A172 (cell line): ENCODE results near the gene IFT74. TPM values are rescaled to one million over a fixed set of nuclear protein-coding genes. Genes with fewer than 3 reads are reported as not detected.
"Not testable (repeated sequence)": the region's sequence is repeated elsewhere in the genome, so short reads cannot be mapped to it uniquely, and the experiment has no call there.

Experiments used
- DNase-seq: peaks from one replicate; pipeline ENCODE4 v3.0.0-alpha.2; 2015; ENCODE audit warnings: low spot score
- total RNA-seq: library from RNA; depleted of rRNA; stranded (reverse); fragments of >200 nt; shearing (Covaris generic); gene quantifications from 2 replicates; pipeline ENCODE4 v1.2.3, GENCODE V29; 2014; rRNA removed

The IFT74 gene
- total RNA-seq, 1 experiment from 2014 or later, result 27.1 TPM

GRCh38 chr9:27073841-27074728 lies 117.9 kb downstream of the IFT74 start:
- DNase-seq, result no peak

- no peak for DNase-seq
These were observed 122.5 kb downstream of the IFT74 start for GRCh38 chr9:27078685-27079084.

GRCh38 chr9:27085456-27085855 lies 129.2 kb downstream of the IFT74 start:
- DNase-seq, result no peak

DNA sequence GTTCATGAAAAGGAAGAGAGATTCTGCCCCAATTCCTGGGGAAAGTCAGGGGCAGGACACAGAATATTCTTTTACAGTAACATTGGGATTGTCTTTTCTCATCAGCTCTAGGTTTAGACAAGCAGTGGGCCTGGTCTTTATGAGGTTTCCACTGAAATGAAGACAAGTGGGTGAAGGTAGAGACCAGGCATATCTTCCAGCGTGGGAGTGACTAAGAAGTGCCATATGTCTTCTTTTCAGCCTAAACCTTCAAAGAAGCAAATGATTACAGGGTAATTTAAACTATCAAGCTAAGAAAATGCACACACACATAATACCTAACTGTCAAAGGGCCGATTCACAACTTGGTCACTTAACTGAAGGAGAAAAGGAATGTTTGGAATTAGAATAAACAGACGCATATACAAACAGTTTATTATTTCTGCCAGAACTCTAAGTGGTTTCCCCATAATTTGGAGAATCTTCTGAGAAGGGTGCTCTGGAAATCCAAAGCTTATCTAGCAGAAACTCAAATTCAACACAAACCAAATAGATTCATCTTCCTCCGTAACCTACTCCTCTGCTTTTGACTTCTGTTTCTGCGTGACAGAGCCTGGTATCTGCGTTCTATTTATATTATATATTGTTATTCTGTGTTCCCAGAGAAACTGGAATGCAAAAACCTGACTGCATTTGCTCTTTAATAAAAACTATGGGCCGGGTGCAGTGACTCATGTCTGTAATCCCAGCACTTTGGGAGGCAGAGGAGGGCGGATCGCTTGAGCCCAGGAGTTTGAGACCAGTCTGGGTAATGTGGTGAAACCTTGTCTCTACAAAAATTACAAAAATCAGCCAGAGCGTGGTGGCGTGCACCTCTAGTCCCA lies 130.8 kb downstream of the IFT74 start:
- DNase-seq, result peak; percentile 21

GRCh38 chr9:27088981-27089380 lies 132.8 kb downstream of the IFT74 start:
- DNase-seq, result no peak

DNA sequence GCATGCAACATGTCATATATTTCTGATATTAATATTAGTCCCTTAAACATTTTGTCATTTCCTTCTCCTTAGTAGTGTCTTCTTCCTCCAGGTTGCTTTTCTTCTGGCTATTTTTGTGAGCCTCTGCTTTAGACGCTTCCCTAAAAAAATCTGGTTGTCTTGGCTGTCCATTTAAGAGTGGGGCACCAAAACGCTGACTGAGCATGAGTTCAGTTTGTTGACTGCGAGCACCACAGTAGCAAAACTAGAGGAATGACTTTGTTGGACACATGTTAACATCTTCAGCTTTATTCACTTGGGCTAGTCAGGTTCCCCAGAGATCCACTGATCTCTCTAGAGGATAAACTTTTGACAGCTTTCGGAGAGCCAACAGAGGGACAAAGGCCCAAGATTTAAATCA lies 133.5 kb downstream of the IFT74 start:
- no peak for DNase-seq

GRCh38 chr9:27090231-27090630 lies 134.0 kb downstream of the IFT74 start:
- DNase-seq, result no peak

DNA sequence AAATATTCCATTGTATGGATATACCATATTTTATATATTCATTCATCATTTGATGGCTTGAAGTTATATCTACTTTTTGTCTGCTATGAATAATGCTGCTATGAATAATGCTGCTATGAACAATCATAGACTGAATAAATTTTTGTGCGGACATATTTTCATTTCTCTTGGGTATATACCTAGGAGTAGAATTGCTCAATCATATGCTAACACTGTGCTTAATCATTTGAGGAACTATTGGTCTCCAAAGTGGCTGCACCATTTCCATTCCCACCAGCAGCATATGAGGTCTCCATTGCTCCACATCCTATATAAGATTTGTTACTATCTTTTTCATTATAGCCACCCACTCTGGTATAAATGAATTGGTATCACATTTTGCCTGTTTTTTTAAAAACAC lies 134.5 kb downstream of the IFT74 start:
- no peak for DNase-seq

- not testable (repeated sequence) for DNase-seq
These were observed 136.3 kb downstream of the IFT74 start for GRCh38 chr9:27092496-27092895.

DNA sequence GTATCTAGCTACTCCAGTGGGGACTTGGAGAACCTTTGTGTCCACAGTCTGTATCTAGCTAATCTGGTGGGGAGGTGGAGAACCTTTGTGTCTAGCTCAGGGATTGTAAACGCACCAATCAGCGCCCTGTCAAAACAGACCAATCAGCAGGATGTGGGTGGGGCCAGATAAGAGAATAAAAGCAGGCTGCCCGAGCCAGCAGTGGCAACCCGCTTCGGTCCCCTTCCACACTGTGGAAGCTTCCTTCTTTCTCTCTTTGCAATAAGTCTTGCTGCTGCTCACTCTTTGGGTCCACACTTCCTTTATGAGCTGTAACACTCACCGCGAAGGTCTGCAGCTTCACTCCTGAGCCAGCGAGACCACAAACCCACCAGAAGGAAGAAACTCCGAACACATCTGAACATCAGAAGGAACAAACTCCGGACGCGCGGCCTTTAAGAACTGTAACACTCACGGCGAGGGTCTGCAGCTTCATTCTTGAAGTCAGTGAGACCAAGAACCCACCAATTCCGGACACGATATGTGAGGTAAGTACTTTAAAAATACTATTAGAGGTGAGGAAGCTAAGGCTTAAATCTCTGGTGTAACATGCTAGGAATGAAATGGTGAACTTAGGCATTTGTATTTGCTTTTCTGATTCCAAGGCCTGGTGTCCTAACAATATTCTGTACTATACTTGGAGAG lies 137.3 kb downstream of the IFT74 start:
- DNase-seq, result not testable (repeated sequence)

DNA sequence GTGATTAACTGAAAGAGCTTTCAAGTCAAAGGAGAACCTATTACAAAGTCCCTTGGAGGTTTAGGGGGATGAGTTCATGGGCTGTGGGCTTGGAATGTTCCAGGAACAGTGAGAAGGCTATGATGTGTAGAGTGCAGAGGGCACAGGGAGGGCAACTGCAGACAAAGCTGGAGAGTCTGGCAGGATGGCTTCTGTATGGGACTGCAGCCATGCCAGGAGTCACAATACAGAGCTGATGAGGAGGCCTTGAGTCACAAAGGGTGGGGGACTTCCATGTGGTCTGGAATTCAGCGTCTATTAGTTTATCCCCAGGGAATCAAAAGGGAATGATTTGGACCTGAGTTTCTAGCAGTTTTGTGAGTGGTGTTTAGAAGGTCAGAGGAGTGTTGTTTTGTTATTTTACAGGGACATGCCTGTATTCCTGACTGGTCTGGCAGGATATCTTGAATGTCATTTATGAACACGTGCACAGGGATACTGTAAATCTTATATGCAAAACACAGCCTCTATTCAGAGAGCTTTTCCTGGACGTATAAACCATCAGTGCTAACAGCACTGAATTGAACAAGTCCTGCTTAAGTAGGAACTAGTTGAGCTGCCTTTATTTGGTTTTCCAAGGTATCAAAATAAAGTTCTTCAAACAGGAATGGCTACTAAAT lies 138.6 kb downstream of the IFT74 start:
- DNase-seq, result peak; percentile 66

DNA sequence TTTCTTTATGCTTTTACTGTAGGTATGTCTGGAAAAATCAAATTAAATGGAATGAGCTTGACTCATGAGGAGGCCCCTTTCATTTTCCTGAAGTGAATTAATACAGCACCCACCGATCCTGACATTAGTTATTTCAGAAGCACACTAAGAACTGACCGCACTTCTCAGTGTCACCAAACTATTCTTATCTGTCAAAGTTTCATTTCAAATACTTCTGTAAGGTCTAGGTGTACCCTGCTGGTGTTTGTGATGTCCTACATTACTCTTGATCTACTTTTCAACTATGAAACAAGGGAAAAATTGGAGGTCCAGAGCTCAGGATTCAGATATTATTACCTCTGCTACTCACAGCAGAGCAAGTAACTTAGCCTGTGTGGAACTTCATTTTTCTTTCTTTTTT lies 151.0 kb downstream of the IFT74 start:
- DNase-seq, result no peak

GRCh38 chr9:27108981-27109541 lies 152.8 kb downstream of the IFT74 start, which contains the start of gene TEK:
Gene TEK, plus strand, starts transcription at chr9:27109225. Its CDS starts 366 bp downstream, at chr9:27109591.
- DNase-seq, result no peak

DNA sequence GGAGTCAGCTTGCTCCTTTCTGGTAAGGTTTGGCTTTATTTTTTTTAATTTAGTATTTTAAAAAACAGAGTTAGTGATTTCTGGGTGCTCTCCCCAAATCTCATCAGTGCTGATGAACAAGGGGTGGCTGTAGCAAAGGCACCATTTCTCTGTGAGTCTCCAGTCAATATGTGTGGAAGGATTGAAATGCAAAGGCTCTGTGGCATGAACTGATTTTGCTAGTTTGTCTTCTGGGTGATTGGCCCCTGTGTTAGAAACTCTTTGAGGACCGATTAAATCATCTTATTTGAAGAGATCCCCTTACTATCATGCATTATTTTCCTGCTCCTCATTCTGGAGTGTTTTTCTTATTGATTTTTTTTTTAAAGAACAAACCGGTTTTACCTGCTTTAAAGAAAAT lies 153.4 kb downstream of the IFT74 start:
- DNase-seq, result no peak

- no peak for DNase-seq
These were observed 154.0 kb downstream of the IFT74 start for GRCh38 chr9:27110181-27110580.

DNA sequence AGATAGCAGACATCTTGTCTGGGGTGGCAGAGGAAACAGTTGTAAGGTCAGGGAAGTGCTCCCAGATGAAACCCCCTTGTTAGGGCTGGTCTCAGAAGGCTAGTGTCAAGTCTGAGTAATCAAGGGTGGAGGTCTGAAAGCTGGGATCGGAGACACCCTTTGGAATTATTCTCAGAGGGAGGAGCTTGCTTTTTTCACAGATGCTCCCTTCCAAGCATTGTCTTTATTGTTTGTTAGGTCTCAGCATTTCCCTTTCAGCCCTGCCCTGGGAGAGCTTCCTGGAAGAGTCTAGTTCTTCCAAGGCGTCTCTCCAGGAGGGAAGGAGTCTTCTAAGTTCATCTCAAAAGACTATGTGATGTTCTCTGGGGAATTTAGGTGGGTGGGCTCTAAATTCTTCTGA lies 156.0 kb downstream of the IFT74 start:
- no peak for DNase-seq

Other genes with a start within 250 kb of the IFT74 start
- gene CAAP1, start 63.6 kb upstream of the IFT74 start, total RNA-seq, result 25.1 and 28.8 TPM in 2 replicates
- 41.3 and 44.3 TPM in 2 replicates for gene PLAA, start 9.2 kb upstream of the IFT74 start, total RNA-seq
- not detected in 2 replicates for gene LRRC19, start 49.3 kb downstream of the IFT74 start, total RNA-seq
- 3.9 and 7.6 TPM in 2 replicates for gene TEK, start 152.8 kb downstream of the IFT74 start, total RNA-seq